T-helper 17 cell (primary cell): ENCODE data around the gene HTR7. TPM values are rescaled to one million over a fixed set of nuclear protein-coding genes. Genes with fewer than 3 reads are reported as not detected.

Source experiments
- ATAC-seq: fragments of 150-1000 bp; cut with Tn5 transposase; 2 replicates; pipeline ENCODE4 v1.10.0; 2021; ENCODE audit warnings: mild to moderate bottlenecking, moderate library complexity
- DNase-seq, 3 donors: peaks; one replicate each; pipeline versions ENCODE4 v3.0.0 to v3.0.0-alpha.2; 2020 to 2021
- H3K9me3 ChIP-seq: one replicate; pipeline ENCODE4 v1.7.0; 2013; ENCODE audit warnings: low read length, mild to moderate bottlenecking; ENCODE audit not compliant: control insufficient read depth, poor library complexity, severe bottlenecking
- H3K27ac Mint-ChIP-seq: one replicate; pipeline ENCODE4 v1.8.0; 2022; ENCODE audit warnings: mild to moderate bottlenecking, moderate library complexity, mixed read lengths
- H3K27me3 Mint-ChIP-seq: one replicate; pipeline ENCODE4 v1.8.0; 2022; ENCODE audit warnings: mixed read lengths
- H3K36me3 Mint-ChIP-seq: one replicate; pipeline ENCODE4 v1.8.0; 2022; ENCODE audit warnings: low read depth, mixed read lengths
- H3K4me1 Mint-ChIP-seq: one replicate; pipeline ENCODE4 v1.8.0; 2022; ENCODE audit warnings: mild to moderate bottlenecking, mixed read lengths
- H3K4me3 Mint-ChIP-seq: one replicate; pipeline ENCODE4 v1.8.0; 2022; ENCODE audit warnings: mild to moderate bottlenecking, moderate library complexity, mixed read lengths
- total RNA-seq, 4 donors: library from RNA in 2 of 4; stranded (reverse) in 2 of 4; gene quantifications; one replicate each; pipeline ENCODE4 v1.2.3 and lab custom pipeline; 2022 to 2026

HTR7 gene
- total RNA-seq, 2 donors from 2014 or later: 0.23 TPM; not detected in 1

DNA sequence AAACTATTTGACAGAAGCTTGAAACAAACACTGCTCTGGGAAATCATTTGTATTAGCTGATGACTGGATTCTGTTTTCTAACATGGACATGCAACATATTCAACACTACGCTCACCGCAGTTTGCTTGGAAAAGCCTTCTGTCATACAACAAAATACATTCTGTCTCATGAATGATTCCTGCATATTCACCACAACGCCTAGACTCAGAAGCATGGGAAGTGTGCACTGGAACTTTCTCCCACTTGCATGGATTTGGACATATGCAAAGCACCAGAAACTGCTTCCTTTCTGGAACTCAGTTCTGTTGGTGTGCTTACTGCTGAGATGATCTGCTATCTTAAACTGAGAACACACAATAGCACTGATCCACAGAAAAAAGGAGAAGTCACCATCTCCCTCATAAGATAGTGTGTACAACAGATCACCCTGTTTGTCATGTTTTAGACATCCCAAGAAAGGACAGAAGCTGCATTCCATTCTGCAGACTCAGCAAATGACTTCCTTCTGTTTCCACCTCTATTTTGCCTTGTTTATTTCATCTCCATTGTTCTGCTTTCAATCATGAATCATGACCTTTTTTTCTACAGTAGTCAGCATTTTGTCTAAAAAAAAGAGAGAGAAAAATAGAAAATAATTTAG lies 115.8 kb downstream of the HTR7 start:
- Mint-ChIP-seq H3K36me3 (no peaks in the 10 kb centered on the region), H3K27me3 (peaks cover 59% of the 10 kb centered on the region), H3K4me3 (no peak overlapping the region), H3K27ac (no peak overlapping the region), H3K4me1 (no peaks in the 10 kb centered on the region)
- DNase-seq (no peak), ATAC-seq (no peak)
- no peaks in the 10 kb centered on the region for H3K9me3 ChIP-seq

DNA sequence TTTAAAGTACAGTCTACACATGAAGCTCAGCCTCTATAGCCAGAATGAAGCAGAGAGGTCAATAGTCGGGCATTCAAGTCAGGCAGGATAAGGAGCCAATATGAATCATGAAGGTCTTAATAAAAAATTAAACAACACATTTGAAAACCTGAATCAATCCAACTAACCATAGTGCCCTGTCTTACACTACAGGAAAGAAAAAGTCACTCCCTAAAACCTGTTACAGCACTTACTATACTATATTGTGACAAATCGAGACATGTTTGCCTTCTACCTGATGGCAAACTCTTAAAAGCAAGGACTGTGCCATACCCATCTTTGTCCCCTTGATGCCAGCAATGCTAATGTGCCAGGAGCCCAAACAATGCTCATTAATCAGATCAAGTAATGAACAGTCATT lies 117.6 kb downstream of the HTR7 start:
- no peak for ATAC-seq
- no peaks in the 10 kb centered on the region for H3K4me1 Mint-ChIP-seq
- H3K27me3 Mint-ChIP-seq: peaks cover 52% of the 10 kb centered on the region
- H3K4me3 Mint-ChIP-seq: no peak overlapping the region
- no peaks in the 10 kb centered on the region for H3K9me3 ChIP-seq
- DNase-seq: no peak
- no peak overlapping the region for H3K27ac Mint-ChIP-seq
- no peaks in the 10 kb centered on the region for H3K36me3 Mint-ChIP-seq

DNA sequence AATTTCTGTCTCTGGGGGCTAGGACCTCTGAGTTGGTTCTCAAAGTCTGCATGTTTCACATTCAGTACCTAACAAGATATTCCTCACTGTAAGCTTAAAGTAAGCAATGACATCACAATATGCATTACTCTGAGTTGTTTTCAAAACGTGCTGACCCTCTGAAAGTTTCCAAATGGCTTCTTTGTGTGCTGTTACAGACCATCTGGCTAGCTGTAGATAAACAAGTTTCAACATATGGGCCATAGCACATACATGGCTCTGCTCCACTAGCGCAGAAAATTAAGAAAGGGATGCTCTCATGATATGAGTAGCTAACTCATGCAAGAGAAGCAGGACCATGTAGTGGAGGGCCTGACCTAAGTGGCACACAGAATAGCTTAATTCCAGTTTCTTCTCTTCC lies 119.0 kb downstream of the HTR7 start:
- Mint-ChIP-seq H3K4me3 (no peak overlapping the region), H3K27me3 (peaks cover 49% of the 10 kb centered on the region), H3K36me3 (no peaks in the 10 kb centered on the region), H3K27ac (no peak overlapping the region), H3K4me1 (peaks cover 2% of the 10 kb centered on the region)
- ATAC-seq: no peak
- DNase-seq: no peak
- no peaks in the 10 kb centered on the region for H3K9me3 ChIP-seq

DNA sequence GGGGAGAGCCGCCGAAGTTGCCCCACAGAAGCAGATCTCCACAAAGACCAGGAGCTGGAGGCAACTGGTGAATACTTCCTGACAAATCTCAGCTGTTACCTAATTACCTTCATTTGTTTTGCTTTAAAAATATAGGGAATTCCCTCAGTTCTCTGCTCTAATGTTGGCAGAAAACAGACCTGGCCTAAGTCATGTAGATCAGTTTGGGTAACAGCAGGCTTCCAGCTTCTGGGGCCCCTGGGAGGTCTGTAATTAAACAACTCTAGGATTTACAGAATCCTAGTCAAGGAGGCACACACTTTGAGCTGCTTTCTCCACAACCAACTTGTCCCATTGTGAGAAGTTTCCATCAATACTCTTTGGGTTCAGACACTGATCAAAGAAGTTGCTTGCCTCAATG lies 123.4 kb downstream of the HTR7 start:
- no peaks in the 10 kb centered on the region for H3K36me3 Mint-ChIP-seq
- H3K27ac Mint-ChIP-seq: no peak overlapping the region
- DNase-seq (no peak), ATAC-seq (no peak)
- H3K4me3 Mint-ChIP-seq: no peak overlapping the region
- no peaks in the 10 kb centered on the region for H3K9me3 ChIP-seq
- peaks cover 30% of the 10 kb centered on the region for H3K27me3 Mint-ChIP-seq
- H3K4me1 Mint-ChIP-seq: peaks cover 2% of the 10 kb centered on the region

DNA sequence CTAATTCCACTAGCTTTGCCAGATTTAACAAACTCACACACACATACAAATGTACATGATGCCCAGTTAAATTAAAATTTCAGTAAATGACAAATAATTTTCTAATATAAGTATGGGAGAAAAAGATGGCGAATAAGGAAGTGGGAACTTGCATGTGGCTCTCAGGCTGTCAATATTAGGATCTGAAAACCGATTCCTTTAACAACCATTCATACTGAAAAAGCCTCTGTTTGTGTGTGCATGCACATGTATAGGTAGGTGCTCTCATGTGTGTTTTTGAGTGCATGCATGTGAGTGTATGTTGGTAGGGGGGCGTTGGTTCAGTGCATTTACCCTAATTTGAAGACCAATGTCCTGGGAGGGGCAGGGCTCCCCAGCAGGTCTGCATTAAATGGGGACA lies 125.3 kb downstream of the HTR7 start:
- no peak overlapping the region for H3K4me3 Mint-ChIP-seq
- H3K9me3 ChIP-seq: no peaks in the 10 kb centered on the region
- DNase-seq (no peak), ATAC-seq (no peak)
- H3K27ac Mint-ChIP-seq: no peak overlapping the region
- H3K4me1 Mint-ChIP-seq: peaks cover 2% of the 10 kb centered on the region
- peaks cover 22% of the 10 kb centered on the region for H3K27me3 Mint-ChIP-seq
- no peaks in the 10 kb centered on the region for H3K36me3 Mint-ChIP-seq

DNA sequence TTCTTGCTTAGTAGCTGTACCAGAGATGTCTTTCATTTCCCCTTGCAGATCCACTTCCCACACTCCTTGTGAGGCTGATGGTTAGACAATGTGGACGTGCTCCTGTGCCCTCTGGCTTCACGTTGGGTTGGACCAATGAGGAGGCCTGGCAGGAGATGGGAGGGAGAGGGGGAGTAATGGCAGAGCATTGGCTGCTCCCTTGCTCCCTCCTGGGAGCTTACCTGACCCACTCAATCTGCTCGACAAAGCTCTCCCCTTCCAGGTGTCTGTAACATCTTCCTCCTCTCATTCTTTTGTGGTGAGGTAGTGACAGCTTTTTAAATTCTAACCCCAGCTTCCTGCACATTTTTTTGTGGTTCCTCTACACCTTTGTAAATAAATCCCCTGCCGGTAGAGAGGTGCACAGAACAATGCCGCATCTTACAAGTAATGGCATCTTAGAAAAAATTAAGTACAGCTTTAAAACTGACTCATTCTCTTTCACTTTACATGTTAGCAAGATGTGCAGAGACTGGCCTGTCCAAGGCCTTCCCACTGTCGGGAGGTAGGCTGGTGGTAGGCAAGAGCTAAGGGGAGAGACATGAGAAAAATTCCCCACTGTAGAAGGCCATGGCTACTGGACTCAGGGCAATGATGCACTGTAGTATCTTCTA lies 134.3 kb downstream of the HTR7 start:
- peak overlapping the region; percentile 62 for H3K4me3 Mint-ChIP-seq
- H3K9me3 ChIP-seq: no peaks in the 10 kb centered on the region
- peak; percentile 79 for ATAC-seq
- DNase-seq: no peak
- no peaks in the 10 kb centered on the region for H3K36me3 Mint-ChIP-seq
- H3K4me1 Mint-ChIP-seq: peaks cover 8% of the 10 kb centered on the region
- H3K27ac Mint-ChIP-seq: peak overlapping the region; percentile 32
- H3K27me3 Mint-ChIP-seq: peaks cover 3% of the 10 kb centered on the region

DNA sequence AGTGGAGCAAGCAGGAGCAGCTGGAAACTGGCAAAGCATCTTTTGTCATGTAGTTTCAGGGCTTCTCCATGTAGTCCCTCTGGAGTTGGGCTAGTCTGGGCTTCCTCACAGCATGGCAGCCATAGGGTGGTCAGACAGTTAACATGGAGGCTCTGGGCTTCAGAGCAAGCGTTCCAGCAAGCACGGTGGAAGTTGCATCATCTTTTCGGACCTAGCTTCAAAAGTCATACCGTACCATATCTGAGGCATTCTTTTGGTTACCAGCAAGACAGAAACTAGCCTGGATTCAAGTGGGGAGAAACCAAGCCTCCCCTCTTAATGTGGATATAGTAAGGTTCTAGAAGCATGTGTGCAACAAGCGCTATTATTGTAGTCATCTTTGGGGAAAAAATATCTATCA lies 135.0 kb downstream of the HTR7 start:
- H3K27me3 Mint-ChIP-seq: no peaks in the 10 kb centered on the region
- ATAC-seq (no peak), DNase-seq (no peak)
- H3K27ac Mint-ChIP-seq: no peak overlapping the region
- H3K36me3 Mint-ChIP-seq: no peaks in the 10 kb centered on the region
- peaks cover 8% of the 10 kb centered on the region for H3K4me1 Mint-ChIP-seq
- H3K9me3 ChIP-seq: no peaks in the 10 kb centered on the region
- H3K4me3 Mint-ChIP-seq: no peak overlapping the region

DNA sequence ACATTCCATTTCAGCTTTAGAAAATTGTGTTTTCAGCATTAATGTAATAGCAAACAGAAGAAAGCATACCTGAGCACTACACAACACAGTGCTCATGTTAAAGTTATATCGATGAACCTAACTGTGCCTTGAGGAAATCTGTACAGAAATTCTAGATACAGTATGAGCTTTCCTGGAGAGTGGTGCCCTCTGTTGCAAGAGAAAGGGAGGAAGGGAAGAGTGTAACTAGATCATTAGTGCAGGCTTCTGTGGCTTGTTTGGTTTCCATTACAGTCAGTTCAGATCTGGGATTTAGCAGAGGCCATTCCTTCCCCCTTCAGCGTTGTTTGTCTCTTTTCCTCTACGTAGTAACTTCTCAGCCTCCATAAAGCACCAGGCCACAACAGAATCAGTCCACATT lies 139.7 kb downstream of the HTR7 start:
- Mint-ChIP-seq H3K4me3 (no peak overlapping the region), H3K27ac (no peak overlapping the region), H3K4me1 (peaks cover 3% of the 10 kb centered on the region), H3K36me3 (no peaks in the 10 kb centered on the region), H3K27me3 (peaks cover 10% of the 10 kb centered on the region)
- no peaks in the 10 kb centered on the region for H3K9me3 ChIP-seq
- DNase-seq (no peak), ATAC-seq (no peak)

DNA sequence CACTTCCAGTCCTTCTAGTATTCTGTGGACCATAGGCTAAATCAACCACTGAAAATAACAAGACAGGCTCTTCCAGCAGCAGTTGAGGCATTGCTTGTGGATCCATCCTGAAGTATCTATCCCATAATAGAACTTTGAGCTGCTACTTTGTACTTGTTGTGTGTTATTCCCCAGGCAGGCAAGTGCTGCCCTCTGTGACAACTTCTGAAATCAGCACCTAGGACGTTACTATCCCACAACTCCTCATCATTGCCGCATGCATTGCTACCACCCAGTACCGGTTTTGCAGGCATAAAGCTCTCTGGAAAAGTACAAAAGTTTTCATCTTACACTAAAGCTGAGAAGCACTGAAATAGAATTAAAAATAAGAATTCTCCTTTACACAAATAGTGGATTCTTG lies 145.3 kb downstream of the HTR7 start:
- Mint-ChIP-seq H3K4me3 (no peak overlapping the region), H3K27ac (no peak overlapping the region), H3K36me3 (peaks cover 3% of the 10 kb centered on the region), H3K27me3 (peaks cover 35% of the 10 kb centered on the region), H3K4me1 (peaks cover 3% of the 10 kb centered on the region)
- ATAC-seq (no peak), DNase-seq (no peak)
- H3K9me3 ChIP-seq: no peaks in the 10 kb centered on the region

DNA sequence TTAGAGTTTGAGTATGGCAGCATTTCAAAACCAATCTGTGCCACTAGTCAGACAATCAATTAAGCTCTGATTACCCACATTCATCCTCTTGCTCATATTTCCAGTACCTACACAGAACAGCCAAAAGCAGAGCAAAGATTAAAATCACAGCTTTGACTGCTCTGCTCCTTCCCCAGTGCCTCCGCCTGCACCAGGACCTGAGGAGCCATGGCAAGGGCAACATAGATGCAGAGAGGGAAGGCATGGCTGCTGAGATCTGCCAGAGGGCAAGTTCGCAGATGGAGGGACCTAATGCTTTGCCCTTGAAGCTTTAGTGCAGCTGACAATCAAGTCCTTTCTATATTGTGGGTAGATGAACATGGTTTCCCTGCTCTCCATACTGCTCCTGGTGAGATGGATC lies 148.1 kb downstream of the HTR7 start:
- H3K36me3 Mint-ChIP-seq: peaks cover 3% of the 10 kb centered on the region
- H3K27ac Mint-ChIP-seq: no peak overlapping the region
- no peak overlapping the region for H3K4me3 Mint-ChIP-seq
- ATAC-seq (no peak), DNase-seq (no peak)
- no peaks in the 10 kb centered on the region for H3K9me3 ChIP-seq
- H3K27me3 Mint-ChIP-seq: peaks cover 29% of the 10 kb centered on the region
- H3K4me1 Mint-ChIP-seq: no peaks in the 10 kb centered on the region

DNA sequence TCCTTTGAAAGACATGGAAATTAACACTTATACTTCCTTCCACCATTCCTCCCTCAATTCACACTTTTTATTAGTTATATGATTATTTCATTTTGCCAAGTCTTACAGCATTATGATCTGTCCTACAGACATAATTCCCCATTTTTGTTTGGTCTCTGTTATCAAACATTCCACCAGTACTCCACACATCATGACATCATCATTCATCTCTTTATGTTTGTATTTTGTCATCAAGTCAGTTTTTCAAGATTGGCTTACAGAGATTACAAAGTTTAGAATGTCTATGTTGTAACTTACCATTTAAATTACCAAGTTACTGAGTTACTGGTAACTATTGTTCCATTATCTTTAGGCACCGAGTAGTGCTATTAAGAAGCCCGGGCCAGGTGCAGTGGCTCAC lies 150.2 kb downstream of the HTR7 start:
- H3K4me3 Mint-ChIP-seq: no peak overlapping the region
- no peaks in the 10 kb centered on the region for H3K9me3 ChIP-seq
- no peaks in the 10 kb centered on the region for H3K4me1 Mint-ChIP-seq
- peaks cover 3% of the 10 kb centered on the region for H3K36me3 Mint-ChIP-seq
- DNase-seq (no peak), ATAC-seq (no peak)
- peaks cover 40% of the 10 kb centered on the region for H3K27me3 Mint-ChIP-seq
- H3K27ac Mint-ChIP-seq: no peak overlapping the region

DNA sequence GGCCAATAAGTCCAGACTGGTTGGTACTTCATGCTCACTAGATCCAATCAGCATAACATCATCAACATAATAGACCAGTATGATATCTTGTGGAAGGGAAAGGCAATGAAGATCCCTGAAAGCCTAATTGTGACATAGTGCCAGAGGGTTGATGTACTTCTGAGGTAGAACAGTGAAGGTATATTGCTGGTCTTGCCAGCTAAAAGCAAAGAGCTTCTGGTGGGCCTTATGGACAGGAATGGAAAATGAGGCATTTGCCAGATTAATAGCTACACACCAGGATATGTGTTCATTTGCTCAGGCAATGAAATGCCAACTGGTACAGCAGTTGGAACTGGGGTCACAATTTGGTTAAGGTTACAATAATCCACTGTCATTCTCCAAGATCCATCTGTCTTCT lies 156.4 kb downstream of the HTR7 start:
- Mint-ChIP-seq H3K4me3 (no peak overlapping the region), H3K4me1 (no peaks in the 10 kb centered on the region), H3K27ac (no peak overlapping the region), H3K27me3 (peaks cover 15% of the 10 kb centered on the region), H3K36me3 (no peaks in the 10 kb centered on the region)
- no peak for DNase-seq
- no peaks in the 10 kb centered on the region for H3K9me3 ChIP-seq
- no peak for ATAC-seq

DNA sequence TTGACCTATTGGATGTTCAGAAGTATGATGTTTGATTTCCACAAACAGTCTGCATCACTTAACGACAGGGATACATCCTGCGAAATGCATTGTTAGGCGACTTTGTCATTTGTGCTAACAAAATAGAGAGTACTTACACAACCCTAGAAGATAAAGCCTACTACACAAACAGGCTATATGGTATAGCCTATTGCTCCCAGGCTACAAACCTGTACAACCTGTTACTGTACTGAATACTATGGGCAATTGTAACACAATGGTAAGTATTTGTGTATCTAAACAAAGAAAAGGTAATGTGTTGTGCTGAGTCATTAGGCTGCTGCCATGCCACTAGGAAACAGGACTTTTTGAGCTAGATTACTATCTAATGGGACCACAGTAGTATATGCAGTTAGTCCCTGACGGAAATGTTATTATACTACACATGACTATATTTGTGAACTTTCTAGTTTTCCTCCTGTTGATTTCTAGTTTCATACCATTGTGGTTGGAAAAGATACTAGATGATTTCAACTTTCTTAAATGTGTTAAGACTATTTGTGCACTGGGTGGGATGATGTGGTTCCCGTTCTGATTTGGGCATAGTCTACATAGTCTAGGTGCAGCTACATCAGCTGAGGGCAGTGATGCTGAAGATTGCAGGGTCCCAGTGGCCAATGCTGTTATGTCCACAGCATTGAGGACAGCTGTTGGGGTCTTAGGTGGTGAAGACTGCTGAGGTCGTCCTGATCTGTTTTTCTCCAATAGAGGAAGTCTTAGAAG lies 161.7 kb downstream of the HTR7 start:
- Mint-ChIP-seq H3K4me3 (no peak overlapping the region), H3K4me1 (no peaks in the 10 kb centered on the region), H3K36me3 (no peaks in the 10 kb centered on the region), H3K27ac (no peak overlapping the region), H3K27me3 (no peaks in the 10 kb centered on the region)
- H3K9me3 ChIP-seq: no peaks in the 10 kb centered on the region
- ATAC-seq (no peak), DNase-seq (no peak)
